Measurements from ENCODE around the gene LIPC. TPM values are rescaled to one million over a fixed set of nuclear protein-coding genes. Genes with fewer than 3 reads are reported as not detected.

The LIPC gene
- total RNA-seq, 4 donors from 2014 or later: 0.47 TPM; not detected in 3

- Histone ChIP-seq H3K36me3 (no peaks in the 10 kb centered on the region), H3K9me3 (no peaks in the 10 kb centered on the region), H3K4me1 (no peaks in the 10 kb centered on the region), H3K27ac (no peak overlapping the region), H3K27me3 (no peaks in the 10 kb centered on the region), H3K4me3 (no peak overlapping the region)
- ATAC-seq (no peak), DNase-seq (no peak)
- TF ChIP-seq CTCF (IDR thresholded peaks at IDR 0.05 in 4 of 5, conservative IDR thresholded peaks at IDR 0.05 in 1 of 5) (no peak), POLR2A (IDR thresholded peaks at IDR 0.05) (no peak)
- in situ Hi-C loops (cut with MboI; ENCODE audit: low sequenced_read_pairs in 4 of 4) (no loop called here), intact Hi-C loops (cut with DNase I; ENCODE audit: low total_unique reads) (no loop called here)
Observed at GRCh38 chr15:58423205-58423604, 8.6 kb upstream of the LIPC start.

- no peak for TF ChIP-seq CTCF (IDR thresholded peaks at IDR 0.05 in 4 of 5, conservative IDR thresholded peaks at IDR 0.05 in 1 of 5)
- no peak for TF ChIP-seq POLR2A (IDR thresholded peaks at IDR 0.05)
- in situ Hi-C loops (cut with MboI; ENCODE audit: low sequenced_read_pairs in 4 of 4) (no loop called here), intact Hi-C loops (cut with DNase I; ENCODE audit: low total_unique reads) (no loop called here)
- Histone ChIP-seq H3K27ac (no peak overlapping the region), H3K4me1 (no peaks in the 10 kb centered on the region), H3K36me3 (no peaks in the 10 kb centered on the region), H3K4me3 (no peak overlapping the region), H3K27me3 (no peaks in the 10 kb centered on the region), H3K9me3 (no peaks in the 10 kb centered on the region)
- ATAC-seq: no peak
- no peak for DNase-seq
Observed at GRCh38 chr15:58423831-58424608, 7.8 kb upstream of the LIPC start.

- in situ Hi-C loops (cut with MboI; ENCODE audit: low sequenced_read_pairs in 4 of 4): no loop called here
- Histone ChIP-seq H3K4me1 (no peaks in the 10 kb centered on the region), H3K9me3 (no peaks in the 10 kb centered on the region), H3K27ac (no peak overlapping the region), H3K36me3 (no peaks in the 10 kb centered on the region), H3K4me3 (no peak overlapping the region), H3K27me3 (no peaks in the 10 kb centered on the region)
- ATAC-seq (no peak), DNase-seq (no peak)
- TF ChIP-seq CTCF (IDR thresholded peaks at IDR 0.05 in 4 of 5, conservative IDR thresholded peaks at IDR 0.05 in 1 of 5) (no peak), POLR2A (IDR thresholded peaks at IDR 0.05) (no peak)
- intact Hi-C loops (cut with DNase I; ENCODE audit: low total_unique reads): no loop called here
Observed at GRCh38 chr15:58424722-58425121, 7.1 kb upstream of the LIPC start.

GRCh38 chr15:58425185-58425584 is 6.6 kb upstream of the LIPC start:
- intact Hi-C loops (cut with DNase I; ENCODE audit: low total_unique reads) (no loop called here), in situ Hi-C loops (cut with MboI; ENCODE audit: low sequenced_read_pairs in 4 of 4) (no loop called here)
- no peak for ATAC-seq
- TF ChIP-seq CTCF (IDR thresholded peaks at IDR 0.05 in 4 of 5, conservative IDR thresholded peaks at IDR 0.05 in 1 of 5): no peak
- TF ChIP-seq POLR2A (IDR thresholded peaks at IDR 0.05): no peak
- H3K27me3 ChIP-seq: no peaks in the 10 kb centered on the region
- H3K9me3 ChIP-seq: no peaks in the 10 kb centered on the region
- H3K4me1 ChIP-seq: no peaks in the 10 kb centered on the region
- H3K36me3 ChIP-seq: no peaks in the 10 kb centered on the region
- no peak overlapping the region for H3K4me3 ChIP-seq
- DNase-seq: no peak
- H3K27ac ChIP-seq: no peak overlapping the region

GRCh38 chr15:58425834-58426233 is 6.0 kb upstream of the LIPC start:
- no peak for ATAC-seq
- Histone ChIP-seq H3K4me1 (no peaks in the 10 kb centered on the region), H3K36me3 (no peaks in the 10 kb centered on the region), H3K4me3 (no peak overlapping the region), H3K27me3 (no peaks in the 10 kb centered on the region), H3K27ac (no peak overlapping the region), H3K9me3 (no peaks in the 10 kb centered on the region)
- DNase-seq: no peak
- in situ Hi-C loops (cut with MboI; ENCODE audit: low sequenced_read_pairs in 4 of 4) (no loop called here), intact Hi-C loops (cut with DNase I; ENCODE audit: low total_unique reads) (no loop called here)
- TF ChIP-seq POLR2A (IDR thresholded peaks at IDR 0.05) (no peak), CTCF (IDR thresholded peaks at IDR 0.05 in 4 of 5, conservative IDR thresholded peaks at IDR 0.05 in 1 of 5) (no peak)
